ENCODE results near the gene MAGEA12. TPM values are rescaled to one million over a fixed set of nuclear protein-coding genes. Genes with fewer than 3 reads are reported as not detected.
A peak's percentile ranks its signal among the peaks of the same experiment; 100 is the strongest.
"Not testable (repeated sequence)": the region's sequence is repeated elsewhere in the genome, so short reads cannot be mapped to it uniquely, and the experiment has no call there.

Gene MAGEA12
- polyA plus RNA-seq (2011; rRNA removed) (1.7 TPM in 2 replicates), polyA plus RNA-seq (2017; fragmentation: RNase III; extraction: RNeasy Plus Mini Kit Qiagen cat#74134 plus additional on column Dnase treatment) (0.12 to 0.27 TPM (median 0.25 TPM) in 3 replicates), polyA minus RNA-seq (2011; rRNA and poly(A)+ RNA removed) (0.45 and 0.58 TPM in 2 replicates)
- 0.98 and 1.2 TPM in 2 replicates for polyA plus RNA-seq (2012; cell fraction: cytosol; rRNA removed)
- polyA plus RNA-seq (2012; cell fraction: nucleus; rRNA removed) = 0.65 and 0.70 TPM in 2 replicates

GRCh38 chrX:152733261-152733975 is at the start of gene MAGEA12, which contains the start of gene CSAG1:
Gene MAGEA12 (plus strand): TSS chrX:152733757. CDS start chrX:152736162, 2,405 bp downstream.
Gene CSAG1 (minus strand): TSS chrX:152733721. CDS start chrX:152732460, 1,261 bp downstream.
- TF ChIP-seq REST (IDR thresholded peaks at IDR 0.05) = no peak
- no peak for TF ChIP-seq CHD2 (IDR thresholded peaks at IDR 0.05; ENCODE audit: low read length, partially characterized antibody)
- no peak for TF ChIP-seq CBX8 (IDR thresholded peaks at IDR 0.05)
- no peak for TF ChIP-seq POLR2A (IDR thresholded peaks at IDR 0.05; ENCODE audit: low read length)
- no peak for TF ChIP-seq HOXA7 (CRISPR knock-in tag; IDR thresholded peaks at IDR 0.05)
- no peak for TF ChIP-seq SREBF2 (IDR thresholded peaks at IDR 0.05)
- no peak within 1 kb of the TSS for H3K4me2 ChIP-seq
- H3K4me1 ChIP-seq = no peaks in the 10 kb centered on the region
- ATAC-seq (no peak), DNase-seq (ENCODE audit: low read depth in 1 of 2, low spot score in 1 of 2) (peak in 1 of 2 experiments; percentile 6), FAIRE-seq (no peak)
- POLR2A ChIA-PET = no interaction called here
- CTCF ChIA-PET = no interaction called here
- 52% methylated on average over 15 of the region's 21 CpGs for WGBS (ENCODE audit: missing lambda C conversion rate)
- no peak within 1 kb of the TSS for H3K27ac ChIP-seq
- H3K9me3 ChIP-seq = no peaks in the 10 kb centered on the region
- no peak within 1 kb of the TSS for H3K4me3 ChIP-seq

GRCh38 chrX:152697952-152698931 is 35.3 kb upstream of the MAGEA12 start, which contains the start of gene MAGEA3:
Gene MAGEA3 (plus strand): TSS chrX:152698794. CDS start chrX:152700833, 2,039 bp downstream.
- FAIRE-seq; ATAC-seq; DNase-seq (ENCODE audit: low read depth in 1 of 2, low spot score in 1 of 2); H3K4me3 ChIP-seq; H3K4me2 ChIP-seq; H3K4me1 ChIP-seq; POLR2A ChIA-PET; H3K27ac ChIP-seq; CTCF ChIA-PET; H3K9me3 ChIP-seq: not testable (repeated sequence)
- no CpG with 5 or more reads among the region's 34 CpGs for WGBS (ENCODE audit: missing lambda C conversion rate)

- POLR2A ChIA-PET; H3K4me3 ChIP-seq; H3K4me1 ChIP-seq; ATAC-seq; DNase-seq (ENCODE audit: low read depth in 1 of 2, low spot score in 1 of 2); FAIRE-seq; H3K9me3 ChIP-seq; CTCF ChIA-PET; H3K27ac ChIP-seq; H3K4me2 ChIP-seq: not testable (repeated sequence)
- WGBS (ENCODE audit: missing lambda C conversion rate) = 45% methylated on average over 3 of the region's 5 CpGs
Measured at GRCh38 chrX:152700390-152700789, 33.2 kb upstream of the MAGEA12 start.

- CTCF ChIA-PET, ATAC-seq, FAIRE-seq: not testable (repeated sequence)
Measured at GRCh38 chrX:152706500-152706899, 27.1 kb upstream of the MAGEA12 start.

GRCh38 chrX:152709173-152709572 is 24.4 kb upstream of the MAGEA12 start, which contains the start of gene CSAG2:
Gene CSAG2 (minus strand): TSS chrX:152709273. CDS start chrX:152709112, 161 bp downstream.
- CTCF ChIA-PET; FAIRE-seq; H3K27ac ChIP-seq; H3K9me3 ChIP-seq; DNase-seq (ENCODE audit: low read depth in 1 of 2, low spot score in 1 of 2); H3K4me3 ChIP-seq; ATAC-seq; H3K4me2 ChIP-seq; H3K4me1 ChIP-seq; POLR2A ChIA-PET: not testable (repeated sequence)
- WGBS (ENCODE audit: missing lambda C conversion rate) = no CpG with 5 or more reads among the region's 2 CpGs

More at GRCh38 chrX:152706500-152706899, 27.1 kb upstream of the MAGEA12 start:
- WGBS (ENCODE audit: missing lambda C conversion rate) = 15% methylated on average over 2 of the region's 7 CpGs
- H3K9me3 ChIP-seq; POLR2A ChIA-PET; H3K4me1 ChIP-seq; DNase-seq (ENCODE audit: low read depth in 1 of 2, low spot score in 1 of 2); H3K4me3 ChIP-seq; H3K4me2 ChIP-seq; H3K27ac ChIP-seq: not testable (repeated sequence)

GRCh38 chrX:152713195-152713594 is 20.4 kb upstream of the MAGEA12 start:
- CTCF ChIA-PET; H3K4me1 ChIP-seq; POLR2A ChIA-PET; H3K4me2 ChIP-seq; FAIRE-seq; H3K27ac ChIP-seq; H3K4me3 ChIP-seq; H3K9me3 ChIP-seq; ATAC-seq; DNase-seq (ENCODE audit: low read depth in 1 of 2, low spot score in 1 of 2): not testable (repeated sequence)
- WGBS (ENCODE audit: missing lambda C conversion rate) = no CpG with 5 or more reads among the region's 5 CpGs

GRCh38 chrX:152713815-152714787 is 19.5 kb upstream of the MAGEA12 start, which contains the start of gene MAGEA2B:
Gene MAGEA2B (plus strand): TSS chrX:152714628. CDS start chrX:152717107, 2,479 bp downstream.
- CTCF ChIA-PET; FAIRE-seq; ATAC-seq; H3K9me3 ChIP-seq; H3K4me1 ChIP-seq; DNase-seq (ENCODE audit: low read depth in 1 of 2, low spot score in 1 of 2); H3K4me2 ChIP-seq; POLR2A ChIA-PET; H3K4me3 ChIP-seq; H3K27ac ChIP-seq: not testable (repeated sequence)
- no CpG with 5 or more reads among the region's 35 CpGs for WGBS (ENCODE audit: missing lambda C conversion rate)
